ENCODE results near the gene RELT.

- TF ChIP-seq CTCF (IDR thresholded peaks at IDR 0.05; ENCODE audit: insufficient read depth, low read length, poor library complexity, severe bottlenecking): no peak
- no peak for TF ChIP-seq EZH2phosphoT487 (conservative IDR thresholded peaks at IDR 0.05; ENCODE audit: low read length)
Observed at GRCh38 chr11:73403541-73403940, 27.3 kb downstream of the RELT start.
